Kidney (tissue), 14 donors: ENCODE results near the gene SKAP2. TPM values are rescaled to one million over a fixed set of nuclear protein-coding genes. Genes with fewer than 3 reads are reported as not detected.

Experiments
- DNase-seq, 5 donors: peaks; one replicate each; pipeline ENCODE4 v3.0.0-alpha.2; 2013 to 2020
- FAIRE-seq: peaks from 2 replicates; lab custom pipeline; 2012; peaks lifted over from hg19 to GRCh38; lab: Jason Lieb, UNC
- H3K27ac ChIP-seq, 2 donors: one replicate each; pipeline ENCODE4 v1.7.0; 2013; ENCODE audit warnings: low read depth in 2 of 2, low read length in 2 of 2, inconsistent platforms in 1 of 2
- H3K27me3 ChIP-seq: one replicate; pipeline ENCODE4 v1.7.1; 2013; ENCODE audit warnings: low read length, inconsistent platforms; ENCODE audit not compliant: control insufficient read depth, insufficient read depth
- H3K36me3 ChIP-seq, 3 donors: one replicate each; pipeline versions ENCODE4 v1.7.0 to v1.7.1; 2013; ENCODE audit warnings: low read length in 3 of 3, control low read depth in 1 of 3, inconsistent platforms in 1 of 3; ENCODE audit not compliant: insufficient read depth in 3 of 3, control insufficient read depth in 2 of 3
- H3K4me1 ChIP-seq, 3 donors: one replicate each; pipeline versions ENCODE4 v1.7.0 to v1.7.1; 2013; ENCODE audit warnings: low read length in 3 of 3, inconsistent platforms in 1 of 3, low read depth in 1 of 3; ENCODE audit not compliant: control insufficient read depth in 2 of 3, insufficient read depth in 2 of 3
- H3K4me3 ChIP-seq, 3 donors: one replicate each; pipeline versions ENCODE4 v1.7.0 to v1.8.1; 2013; ENCODE audit warnings: low read length in 3 of 3, control low read depth in 1 of 3, inconsistent platforms in 1 of 3
- H3K9ac ChIP-seq, 3 donors: one replicate each; pipeline versions ENCODE4 v1.7.0 to v1.7.1; 2013; ENCODE audit warnings: low read length in 3 of 3, control low read depth in 1 of 3, inconsistent platforms in 1 of 3
- H3K9me3 ChIP-seq, 3 donors: one replicate each; pipeline versions ENCODE4 v1.7.0 to v1.7.1; 2013; ENCODE audit warnings: low read length in 3 of 3, control low read depth in 1 of 3, inconsistent platforms in 1 of 3; ENCODE audit not compliant: control insufficient read depth in 2 of 3, insufficient read depth in 1 of 3
- intact Hi-C: fragments of 100-400 bp; cut with DNase I; formaldehyde crosslinking; loops from one replicate; pipeline ENCODE4 v1.11.1; 2022
- polyA plus RNA-seq: library from polyadenylated mRNA; stranded (reverse); fragments of 350-450 nt; fragmentation: Illumina TruSeq; extraction: RNeasy Lipid Tissue Mini Kit (QIAGEN cat#74804); gene quantifications from one replicate; pipeline ENCODE4 v1.2.3, GENCODE V29; 2014; ENCODE audit warnings: low read depth, low replicate concordance; ENCODE audit not compliant: insufficient read depth
- total RNA-seq: library from RNA; stranded (reverse); fragmentation: NEBNext Ultra II Directional; extraction: Animal tissue kit (Norgen Biotek cat#: 25700); gene quantifications from one replicate; pipeline ENCODE4 v1.2.1, GENCODE V29; 2021
- TF ChIP-seq, protein P1 (sequence below): IDR thresholded peaks from 3 replicates; pipeline ENCODE4 v1.5.1; 2012; ENCODE audit warnings: mild to moderate bottlenecking, moderate library complexity, borderline replicate concordance; ENCODE audit not compliant: insufficient read depth; ENCODE audit errors: extremely low read depth
- donor health status: control.
- donor health status: control.
- donor health status: control.
- donor health status: control.
- donor health status: control.
- donor health status: DM: yes; HTN: yes; CAD: no.
- donor health status: Normal renal cell carcinoma (clear cell type).

Gene SKAP2
- total and polyA plus RNA-seq, 2 donors from 2014 or later: 20.0 to 75.8 TPM

DNA sequence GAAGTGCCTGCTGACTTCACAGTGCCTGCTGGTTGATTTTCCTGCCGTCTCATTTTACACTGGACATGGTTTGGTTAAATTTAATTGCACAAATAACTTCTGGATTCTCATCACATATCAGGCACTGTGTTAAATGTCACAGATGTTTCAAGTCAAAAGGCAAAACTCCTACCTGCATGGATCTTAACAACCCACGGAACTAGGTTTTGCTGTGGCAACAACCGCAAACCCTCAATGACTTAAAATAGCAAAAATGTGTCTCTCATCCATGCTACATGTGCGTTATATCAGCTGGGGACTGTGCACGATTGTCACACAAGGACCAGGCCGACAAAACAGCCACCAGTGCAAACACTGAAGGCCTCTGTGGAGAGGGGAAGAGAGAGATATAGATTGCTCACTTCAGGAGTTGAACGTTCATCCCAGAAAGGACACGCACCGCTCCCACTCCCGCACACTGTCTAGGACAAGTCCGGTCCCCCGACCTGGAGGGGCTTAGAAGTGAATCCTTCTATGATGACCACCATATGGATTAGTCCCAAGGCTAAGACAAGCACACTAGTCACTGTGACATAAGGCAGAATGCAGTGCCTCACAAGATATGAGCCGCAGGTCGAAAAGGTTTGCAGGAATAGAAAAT, 233.3 kb downstream of the SKAP2 start:
- no peak overlapping the region for H3K27ac ChIP-seq
- H3K9me3 ChIP-seq: no peaks in the 10 kb centered on the region
- H3K9ac ChIP-seq: no peak overlapping the region
- TF ChIP-seq, protein P1, sequence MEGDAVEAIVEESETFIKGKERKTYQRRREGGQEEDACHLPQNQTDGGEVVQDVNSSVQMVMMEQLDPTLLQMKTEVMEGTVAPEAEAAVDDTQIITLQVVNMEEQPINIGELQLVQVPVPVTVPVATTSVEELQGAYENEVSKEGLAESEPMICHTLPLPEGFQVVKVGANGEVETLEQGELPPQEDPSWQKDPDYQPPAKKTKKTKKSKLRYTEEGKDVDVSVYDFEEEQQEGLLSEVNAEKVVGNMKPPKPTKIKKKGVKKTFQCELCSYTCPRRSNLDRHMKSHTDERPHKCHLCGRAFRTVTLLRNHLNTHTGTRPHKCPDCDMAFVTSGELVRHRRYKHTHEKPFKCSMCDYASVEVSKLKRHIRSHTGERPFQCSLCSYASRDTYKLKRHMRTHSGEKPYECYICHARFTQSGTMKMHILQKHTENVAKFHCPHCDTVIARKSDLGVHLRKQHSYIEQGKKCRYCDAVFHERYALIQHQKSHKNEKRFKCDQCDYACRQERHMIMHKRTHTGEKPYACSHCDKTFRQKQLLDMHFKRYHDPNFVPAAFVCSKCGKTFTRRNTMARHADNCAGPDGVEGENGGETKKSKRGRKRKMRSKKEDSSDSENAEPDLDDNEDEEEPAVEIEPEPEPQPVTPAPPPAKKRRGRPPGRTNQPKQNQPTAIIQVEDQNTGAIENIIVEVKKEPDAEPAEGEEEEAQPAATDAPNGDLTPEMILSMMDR: no peak
- H3K27me3 ChIP-seq: no peaks in the 10 kb centered on the region
- no peak overlapping the region for H3K4me3 ChIP-seq
- no peaks in the 10 kb centered on the region for H3K36me3 ChIP-seq
- DNase-seq (no peak), FAIRE-seq (no peak)
- no peaks in the 10 kb centered on the region for H3K4me1 ChIP-seq
- intact Hi-C loops: no loop called here

DNA sequence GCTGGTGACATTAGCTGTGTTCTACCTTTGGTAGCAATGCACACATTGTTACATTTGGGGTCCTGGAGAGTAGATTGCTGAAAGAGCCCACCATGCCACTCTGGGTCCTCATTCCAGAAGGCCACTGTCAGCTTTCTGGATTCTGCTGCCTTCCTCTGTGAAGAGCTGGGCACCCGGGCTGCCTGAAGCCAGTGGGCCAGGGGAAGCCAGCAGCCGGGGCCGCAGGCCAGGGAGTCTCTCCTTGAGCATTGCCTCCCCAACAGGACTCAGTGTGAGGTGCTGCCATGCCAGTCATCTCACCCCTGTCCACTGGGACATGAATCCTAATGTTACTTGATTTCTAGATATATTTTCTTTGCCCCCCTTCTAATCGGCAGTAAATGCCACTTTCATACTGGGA, 234.0 kb downstream of the SKAP2 start:
- no peaks in the 10 kb centered on the region for H3K36me3 ChIP-seq

DNA sequence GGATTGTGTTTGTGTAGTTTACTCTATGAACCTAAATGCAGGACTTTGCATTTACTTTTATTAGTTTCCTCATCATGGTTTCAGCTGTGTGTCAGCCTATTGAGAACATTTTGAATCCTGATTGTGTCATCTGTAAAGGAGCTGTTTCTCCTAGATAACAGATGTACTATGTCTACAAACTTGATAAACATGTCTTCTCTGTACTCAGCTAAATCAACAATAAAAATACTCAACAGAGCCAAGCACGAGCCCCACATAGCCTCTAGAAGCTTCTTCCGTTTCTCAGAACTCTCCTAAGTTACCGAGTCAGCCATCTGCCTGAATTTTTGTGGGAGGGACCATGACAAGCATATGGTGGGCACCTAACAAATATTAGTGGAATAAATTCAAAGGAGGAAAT, 234.7 kb downstream of the SKAP2 start:
- intact Hi-C loops: no loop called here
- TF ChIP-seq, protein P1: no peak
- H3K27me3 ChIP-seq: no peaks in the 10 kb centered on the region
- no peaks in the 10 kb centered on the region for H3K9me3 ChIP-seq
- DNase-seq (peak in 1 of 5 donors; percentile 36), FAIRE-seq (no peak)
- no peak overlapping the region for H3K27ac ChIP-seq
- H3K4me3 ChIP-seq: no peak overlapping the region
- no peak overlapping the region for H3K9ac ChIP-seq
- no peaks in the 10 kb centered on the region for H3K4me1 ChIP-seq
- no peaks in the 10 kb centered on the region for H3K36me3 ChIP-seq

More for the DNA sequence above, 234.0 kb downstream of the SKAP2 start:
- Histone ChIP-seq H3K4me3 (no peak overlapping the region), H3K9me3 (no peaks in the 10 kb centered on the region), H3K9ac (no peak overlapping the region), H3K27me3 (no peaks in the 10 kb centered on the region), H3K4me1 (no peaks in the 10 kb centered on the region), H3K27ac (no peak overlapping the region)
- intact Hi-C loops: no loop called here
- TF ChIP-seq, protein P1: no peak
- DNase-seq (no peak), FAIRE-seq (no peak)
